Frontal cortex (tissue), 4 donors: ENCODE results near the gene SCAPER. TPM values are rescaled to one million over a fixed set of nuclear protein-coding genes. Genes with fewer than 3 reads are reported as not detected.
"Not testable (repeated sequence)": the region's sequence is repeated elsewhere in the genome, so short reads cannot be mapped to it uniquely, and the experiment has no call there.

ENCODE experiments used
- DNase-seq, 2 donors: peaks; one replicate each; pipeline ENCODE4 v3.0.0; 2012; ENCODE audit warnings: low spot score in 2 of 2
- FAIRE-seq: peaks from 2 replicates; lab custom pipeline; 2012; peaks lifted over from hg19 to GRCh38; lab: Jason Lieb, UNC
- small RNA-seq: library from RNA; depleted of rRNA; stranded (forward); fragments of <200 nt; gene quantifications from one replicate; pipeline ENCODE3, GENCODE V24; 2014
- total RNA-seq: library from RNA; depleted of rRNA; stranded (reverse); fragments of >200 nt; gene quantifications from one replicate; pipeline ENCODE4 v1.2.3, GENCODE V29; 2014
- donor health status: control.
- donor health status: control.
- donor health status: control.

Gene SCAPER
- total RNA-seq, 1 donor from 2014 or later = 76.6 TPM

GRCh38 chr15:76320012-76320411 is 585.1 kb downstream of the SCAPER start:
- DNase-seq (no peak), FAIRE-seq (no peak)

DNA sequence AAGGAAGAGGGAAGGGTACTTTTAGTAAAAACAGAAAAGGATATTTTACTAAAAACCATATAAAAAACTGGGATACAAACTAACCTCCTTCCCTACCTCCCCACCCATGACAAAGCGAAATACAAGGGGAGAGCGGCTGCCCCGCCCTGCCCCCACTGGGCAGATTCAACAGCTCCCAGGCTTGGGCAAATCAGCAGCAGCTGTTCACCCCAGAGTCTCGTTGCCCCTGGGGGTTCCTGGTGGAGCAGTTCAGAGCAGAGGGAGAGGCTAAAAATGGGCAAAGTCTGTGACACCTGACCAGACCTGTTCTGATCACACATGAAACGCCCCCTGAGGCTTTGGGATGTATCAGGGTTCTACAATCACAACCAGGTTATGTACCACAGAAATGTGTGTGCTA is 591.4 kb downstream of the SCAPER start:
- DNase-seq (no peak), FAIRE-seq (no peak)

GRCh38 chr15:76313175-76313567 is 592.0 kb downstream of the SCAPER start:
- FAIRE-seq, DNase-seq: not testable (repeated sequence)

- DNase-seq (no peak), FAIRE-seq (no peak)
Observed at GRCh38 chr15:76312540-76313174, 592.5 kb downstream of the SCAPER start.

GRCh38 chr15:76311100-76311953 is 593.8 kb downstream of the SCAPER start, which contains the start of gene ETFA:
TSS of gene ETFA (minus strand) at chr15:76311469. CDS start at chr15:76311388, 81 bp downstream.
- FAIRE-seq (no peak), DNase-seq (peak; percentile 75 to 97)

DNA sequence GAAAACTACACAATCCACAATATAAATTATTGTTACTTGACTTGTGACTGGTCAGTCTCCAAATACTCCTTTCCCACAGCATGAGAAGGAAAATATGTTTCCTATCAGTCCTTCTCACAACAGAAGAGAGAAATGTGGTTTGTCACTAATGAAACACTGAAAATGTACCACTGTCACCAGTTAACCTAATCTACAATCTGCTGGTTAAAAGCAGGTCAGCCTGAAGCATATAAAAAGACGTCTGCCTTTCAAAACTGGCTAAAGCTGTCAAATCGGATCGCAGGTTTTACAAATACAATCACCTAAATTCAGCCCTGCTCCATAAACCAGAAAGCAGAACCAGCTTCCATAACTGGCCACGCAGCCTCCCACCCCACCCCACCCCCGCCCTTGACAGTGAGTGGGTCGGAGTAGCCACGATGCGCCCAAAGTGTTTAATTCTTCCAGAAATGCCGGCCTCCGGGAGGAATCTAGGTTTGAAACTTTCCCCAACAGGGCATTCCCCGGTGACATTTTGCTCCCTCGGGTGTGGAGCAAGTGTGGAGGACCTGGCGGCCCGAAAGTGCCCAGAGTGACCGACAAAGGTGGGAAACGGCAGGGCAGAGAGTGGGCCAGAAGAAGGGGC is 594.6 kb downstream of the SCAPER start:
- FAIRE-seq (no peak), DNase-seq (peak in 1 of 2 donors; percentile 29)

- no peak for DNase-seq
- FAIRE-seq = no peak
Observed at GRCh38 chr15:76309601-76310330, 595.4 kb downstream of the SCAPER start.

DNA sequence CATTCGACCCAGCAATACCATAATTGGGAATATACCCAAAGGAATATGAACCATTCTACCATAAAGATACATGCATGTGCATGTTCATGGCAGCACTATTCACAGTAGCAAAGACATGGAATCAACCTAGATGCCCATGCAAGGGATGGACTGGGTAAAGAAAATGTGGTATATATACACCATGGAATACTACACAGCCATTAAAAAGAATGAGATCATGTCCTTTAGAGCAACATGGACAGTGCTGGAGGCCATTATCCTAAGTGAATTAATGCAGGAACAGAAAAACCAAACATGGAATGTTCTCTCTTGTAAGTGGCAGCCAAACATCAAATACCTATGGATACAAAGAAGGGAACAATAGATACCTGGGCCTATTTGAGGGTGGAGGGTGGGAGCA is 601.2 kb downstream of the SCAPER start:
- DNase-seq (no peak), FAIRE-seq (no peak)

- no peak for FAIRE-seq
- no peak for DNase-seq
Observed at GRCh38 chr15:76299786-76300185, 605.4 kb downstream of the SCAPER start.

DNA sequence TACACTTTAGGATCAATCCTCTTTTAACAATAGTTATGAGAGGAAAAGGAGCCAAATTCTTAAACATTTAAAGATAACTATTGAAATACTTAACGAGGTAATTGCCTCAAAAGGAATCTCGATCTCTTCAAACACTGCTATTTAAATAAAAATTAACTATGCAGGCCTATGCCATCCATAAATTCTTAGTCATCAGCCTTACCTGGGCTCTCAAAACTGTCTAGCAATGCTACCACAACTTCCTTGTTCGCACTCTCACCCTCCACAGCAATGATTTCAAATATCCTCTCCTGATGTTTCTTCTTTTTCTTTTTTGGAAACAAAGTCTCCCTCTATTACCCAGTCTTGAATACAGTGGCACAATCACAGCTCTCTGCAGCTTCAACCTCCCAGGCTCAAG is 606.2 kb downstream of the SCAPER start:
- FAIRE-seq = no peak

GRCh38 chr15:76297951-76298350 is 607.2 kb downstream of the SCAPER start:
- DNase-seq = not testable (repeated sequence)

More for the DNA sequence above, 606.2 kb downstream of the SCAPER start:
- DNase-seq = no peak

More at GRCh38 chr15:76297951-76298350, 607.2 kb downstream of the SCAPER start:
- not testable (repeated sequence) for FAIRE-seq

Small RNAs within 50 kb of the gene (small RNA-seq; reads per million reads assigned to genes)
- gene AC090751.1 (not detected), gene MIR3713 (not detected)

Other genes with a start within 250 kb of the SCAPER start
- gene RCN2, start 26.4 kb upstream of the SCAPER start, total RNA-seq = 65.2 TPM
- 0.41 TPM for gene PSTPIP1, start 89.8 kb upstream of the SCAPER start, total RNA-seq
- 229 TPM for gene TSPAN3, start 165.8 kb upstream of the SCAPER start, total RNA-seq